Fibroblast of lung (primary cell): ENCODE results near the gene RFC4. TPM values are rescaled to one million over a fixed set of nuclear protein-coding genes. Genes with fewer than 3 reads are reported as not detected.
A peak's percentile ranks its signal among the peaks of the same experiment; 100 is the strongest.

Source experiments
- DNase-seq, 2 donors: peaks; one replicate each; pipeline versions ENCODE4 v3.0.0 to v3.0.0-alpha.2; 2010; ENCODE audit warnings: low read depth in 2 of 2
- H2AFZ ChIP-seq: 2 replicates; pipeline ENCODE4 v1.5.1; 2012; ENCODE audit warnings: low read length, control low read depth, inconsistent platforms
- H3K27ac ChIP-seq: 2 replicates; pipeline ENCODE4 v1.5.1; 2011; ENCODE audit warnings: low read length, control low read depth; ENCODE audit not compliant: insufficient read depth
- H3K27me3 ChIP-seq: 2 replicates; pipeline ENCODE4 v1.5.1; 2011; ENCODE audit warnings: mild to moderate bottlenecking, low read length; ENCODE audit not compliant: control insufficient read depth, insufficient read depth
- H3K36me3 ChIP-seq: 2 replicates; pipeline ENCODE4 v1.5.1; 2011; ENCODE audit warnings: low read length; ENCODE audit not compliant: control insufficient read depth, insufficient read depth
- H3K4me1 ChIP-seq: 2 replicates; pipeline ENCODE4 v1.5.1; 2011; ENCODE audit warnings: low read length; ENCODE audit not compliant: control insufficient read depth, insufficient read depth; ENCODE audit errors: extremely low read depth
- H3K4me2 ChIP-seq: 2 replicates; pipeline ENCODE4 v1.5.1; 2011; ENCODE audit warnings: low read length, control low read depth; ENCODE audit not compliant: insufficient read depth; ENCODE audit errors: extremely low read depth
- H3K4me3 ChIP-seq, 4 experiments: fragments of 200-600 bp in 1 of 4; sonication (generic) in 1 of 4; replicated peaks in 1 of 4; 2 replicates each; pipeline ENCODE4 v1.5.1; 2011 to 2016; ENCODE audit warnings: low read length in 4 of 4, low read depth in 3 of 4, mild to moderate bottlenecking in 3 of 4, control low read depth in 2 of 4, inconsistent platforms in 1 of 4, mixed read lengths in 1 of 4; ENCODE audit not compliant: insufficient read depth in 1 of 4; ENCODE audit errors: control extremely low read depth in 1 of 4
- H3K79me2 ChIP-seq: 2 replicates; pipeline ENCODE4 v1.5.1; 2012; ENCODE audit warnings: mild to moderate bottlenecking, low read length, inconsistent platforms; ENCODE audit not compliant: control insufficient read depth, insufficient read depth
- H3K9ac ChIP-seq: 2 replicates; pipeline ENCODE4 v1.5.1; 2011; ENCODE audit warnings: mild to moderate bottlenecking, low read length, control low read depth; ENCODE audit not compliant: insufficient read depth
- H3K9me3 ChIP-seq: 2 replicates; pipeline ENCODE4 v1.5.1; 2012; ENCODE audit warnings: low read depth, low read length; ENCODE audit not compliant: control insufficient read depth, insufficient read depth
- H4K20me1 ChIP-seq: 2 replicates; pipeline ENCODE4 v1.5.1; 2011; ENCODE audit warnings: low read length; ENCODE audit not compliant: control insufficient read depth, insufficient read depth; ENCODE audit errors: extremely low read depth
- EZH2 ChIP-seq: IDR thresholded peaks from 2 replicates; pipeline ENCODE4 v1.5.1; 2012; ENCODE audit warnings: low read length, control low read depth, mild to moderate bottlenecking; ENCODE audit errors: missing control alignments
- polyA plus RNA-seq, 2 donors: library from polyadenylated mRNA; depleted of rRNA in 1 of 2; stranded (reverse) in 1 of 2; unstranded in 1 of 2; fragments of >200 nt; gene quantifications; 2 replicates each; pipeline ENCODE4 v1.2.1, GENCODE V29; 2011 to 2012; ENCODE audit warnings: missing spikeins in 1 of 2
- total RNA-seq: library from RNA; depleted of rRNA; stranded (reverse); fragments of >200 nt; gene quantifications from 2 replicates; pipeline ENCODE4 v1.2.1, GENCODE V29; 2014
- TF ChIP-seq, protein P1 (sequence below), 2 donors: IDR thresholded peaks in 1 of 2; conservative IDR thresholded peaks in 1 of 2; 1 replicate in 1 of 2; 2 replicates in 1 of 2; pipeline ENCODE4 v1.5.1; 2011 to 2012; ENCODE audit warnings: low read length in 2 of 2, control low read depth in 1 of 2, inconsistent platforms in 1 of 2, low read depth in 1 of 2, mild to moderate bottlenecking in 1 of 2

RFC4 gene
- total and polyA plus RNA-seq, 2 donors (not counting 1 experiment from before 2014, with no cell fraction given): 15.0 to 16.8 TPM

DNA sequence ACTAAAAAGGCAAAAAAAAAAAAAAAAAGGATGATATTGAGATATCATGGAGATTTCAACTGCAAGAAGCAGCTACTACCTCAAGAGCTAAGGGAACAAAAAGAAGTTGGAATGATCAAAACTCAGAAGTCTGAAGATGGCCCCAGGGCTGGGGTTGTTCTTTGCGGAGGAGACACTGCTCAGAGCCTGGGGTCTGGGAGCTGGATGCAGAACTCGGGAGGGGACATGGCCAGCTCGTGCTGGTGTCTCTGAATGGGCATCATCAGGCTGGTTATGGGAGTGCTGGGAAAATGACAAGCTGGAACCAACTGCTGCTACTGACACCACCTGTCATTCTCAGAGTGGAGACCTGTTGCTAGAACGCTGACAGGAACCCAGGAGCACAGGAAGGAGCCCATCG lies 22.1 kb upstream of the RFC4 start:
- Histone ChIP-seq H3K9me3 (no peaks in the 10 kb centered on the region), H3K27ac (no peak overlapping the region), H3K79me2 (no peaks in the 10 kb centered on the region), H3K4me1 (peaks cover 12% of the 10 kb centered on the region), H3K27me3 (peaks cover 19% of the 10 kb centered on the region), H3K4me3 (no peak overlapping the region), H2AFZ (no peak overlapping the region), H4K20me1 (no peaks in the 10 kb centered on the region), H3K9ac (no peak overlapping the region), H3K4me2 (no peak overlapping the region), H3K36me3 (no peaks in the 10 kb centered on the region)
- no peak for DNase-seq
- TF ChIP-seq, protein P1, sequence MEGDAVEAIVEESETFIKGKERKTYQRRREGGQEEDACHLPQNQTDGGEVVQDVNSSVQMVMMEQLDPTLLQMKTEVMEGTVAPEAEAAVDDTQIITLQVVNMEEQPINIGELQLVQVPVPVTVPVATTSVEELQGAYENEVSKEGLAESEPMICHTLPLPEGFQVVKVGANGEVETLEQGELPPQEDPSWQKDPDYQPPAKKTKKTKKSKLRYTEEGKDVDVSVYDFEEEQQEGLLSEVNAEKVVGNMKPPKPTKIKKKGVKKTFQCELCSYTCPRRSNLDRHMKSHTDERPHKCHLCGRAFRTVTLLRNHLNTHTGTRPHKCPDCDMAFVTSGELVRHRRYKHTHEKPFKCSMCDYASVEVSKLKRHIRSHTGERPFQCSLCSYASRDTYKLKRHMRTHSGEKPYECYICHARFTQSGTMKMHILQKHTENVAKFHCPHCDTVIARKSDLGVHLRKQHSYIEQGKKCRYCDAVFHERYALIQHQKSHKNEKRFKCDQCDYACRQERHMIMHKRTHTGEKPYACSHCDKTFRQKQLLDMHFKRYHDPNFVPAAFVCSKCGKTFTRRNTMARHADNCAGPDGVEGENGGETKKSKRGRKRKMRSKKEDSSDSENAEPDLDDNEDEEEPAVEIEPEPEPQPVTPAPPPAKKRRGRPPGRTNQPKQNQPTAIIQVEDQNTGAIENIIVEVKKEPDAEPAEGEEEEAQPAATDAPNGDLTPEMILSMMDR (conservative IDR thresholded peaks at IDR 0.05 in 1 of 2, IDR thresholded peaks at IDR 0.05 in 1 of 2; ENCODE audit: low read depth in 1 of 2, low read length in 2 of 2): no peak
- no peak for TF ChIP-seq EZH2

DNA sequence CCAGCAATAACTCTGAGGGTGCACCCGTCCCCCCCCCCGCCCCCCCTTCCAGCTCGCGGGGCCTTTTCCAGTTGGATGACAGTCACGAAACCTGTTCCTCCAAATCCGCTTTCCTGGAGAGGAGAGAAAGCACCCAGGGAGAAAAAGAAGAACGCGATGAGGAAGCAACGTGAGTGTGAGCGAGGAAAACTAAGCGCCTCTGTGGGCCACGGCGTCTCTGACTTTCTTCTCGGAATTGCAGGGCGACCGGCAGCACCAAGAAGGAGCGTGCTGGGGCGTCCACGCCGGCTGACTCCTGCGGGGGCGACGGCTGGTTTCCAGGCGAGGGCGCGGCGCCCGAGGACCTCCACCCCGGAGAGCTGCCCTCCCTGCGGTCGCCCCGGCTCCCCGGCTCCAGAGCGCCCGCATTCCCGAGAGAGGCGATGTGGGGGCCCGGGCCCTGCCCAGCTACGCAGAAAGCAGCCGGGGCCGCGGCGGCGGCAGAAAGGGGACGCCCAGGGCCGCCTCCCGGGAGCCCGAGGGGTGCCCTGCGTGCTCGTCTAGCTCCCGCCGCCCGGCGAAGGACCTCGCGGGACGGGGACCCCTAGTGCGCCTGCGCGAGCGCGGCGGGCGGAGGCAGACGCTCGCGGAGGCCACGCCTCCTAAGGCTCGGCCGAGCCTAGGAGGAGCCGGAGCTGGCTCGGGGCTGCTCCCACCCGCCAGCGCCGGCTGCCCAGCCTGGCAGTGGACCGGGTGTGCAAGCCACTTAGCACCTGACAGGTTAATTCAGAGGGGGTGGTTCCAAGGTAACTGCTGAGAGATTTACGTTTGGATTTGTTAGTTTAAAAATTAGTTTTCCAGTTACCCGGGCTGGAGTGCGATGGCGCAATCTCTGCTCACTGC lies 20.9 kb upstream of the RFC4 start:
- DNase-seq: peak; percentile 67 to 79
- Histone ChIP-seq H3K4me2 (peak overlapping the region; percentile 95), H3K36me3 (no peaks in the 10 kb centered on the region), H3K4me1 (peaks cover 15% of the 10 kb centered on the region), H2AFZ (peak overlapping the region; percentile 70), H3K9me3 (no peaks in the 10 kb centered on the region), H3K27me3 (peaks cover 19% of the 10 kb centered on the region), H3K4me3 (peak overlapping the region; percentile 63 to 71 (median 64)), H4K20me1 (no peaks in the 10 kb centered on the region), H3K27ac (peak overlapping the region; percentile 43), H3K79me2 (no peaks in the 10 kb centered on the region), H3K9ac (peak overlapping the region; percentile 62)
- TF ChIP-seq EZH2: no peak
- TF ChIP-seq, protein P1 (conservative IDR thresholded peaks at IDR 0.05 in 1 of 2, IDR thresholded peaks at IDR 0.05 in 1 of 2; ENCODE audit: low read depth in 1 of 2, low read length in 2 of 2): no peak

DNA sequence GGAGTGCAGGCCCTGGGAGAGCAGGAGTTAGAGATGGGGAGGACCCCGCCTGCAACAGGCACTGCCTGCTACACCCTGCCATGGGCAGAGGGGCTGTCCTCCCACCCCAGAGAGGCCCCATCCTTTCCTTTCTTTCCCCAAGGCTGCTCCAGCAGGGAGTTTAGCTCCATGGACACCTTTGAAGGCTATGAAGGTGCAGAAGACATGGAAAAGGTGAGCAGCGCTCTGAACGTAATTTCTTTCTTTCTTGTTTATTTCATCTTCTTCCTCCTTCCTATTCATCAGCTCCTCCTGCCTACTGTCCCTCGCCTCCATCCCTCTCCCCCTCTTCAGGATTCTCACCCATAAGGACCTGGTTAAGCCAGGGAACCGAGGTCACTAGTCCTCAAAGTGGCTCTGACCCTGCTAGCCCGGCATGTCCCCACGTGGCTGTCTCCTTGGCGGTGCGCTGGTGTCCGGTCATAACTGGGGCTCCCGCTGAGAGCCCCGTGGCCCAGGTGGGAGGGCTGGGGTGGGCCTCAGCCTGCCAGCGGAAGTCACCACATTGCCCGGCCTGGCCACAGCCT lies 20.2 kb upstream of the RFC4 start:
- Histone ChIP-seq H3K27ac (no peak overlapping the region), H3K4me3 (peak overlapping the region; percentile 27 to 71 (median 40)), H3K27me3 (peaks cover 13% of the 10 kb centered on the region), H3K79me2 (no peaks in the 10 kb centered on the region), H3K9me3 (no peaks in the 10 kb centered on the region), H3K9ac (no peak overlapping the region), H3K4me1 (peaks cover 19% of the 10 kb centered on the region), H3K36me3 (no peaks in the 10 kb centered on the region), H4K20me1 (no peaks in the 10 kb centered on the region), H3K4me2 (peak overlapping the region; percentile 96), H2AFZ (no peak overlapping the region)
- TF ChIP-seq, protein P1 (conservative IDR thresholded peaks at IDR 0.05 in 1 of 2, IDR thresholded peaks at IDR 0.05 in 1 of 2; ENCODE audit: low read depth in 1 of 2, low read length in 2 of 2): no peak
- TF ChIP-seq EZH2: no peak
- DNase-seq: no peak
